Heart right ventricle (tissue), 16 donors: ENCODE data around the gene BLCAP. TPM values are rescaled to one million over a fixed set of nuclear protein-coding genes. Genes with fewer than 3 reads are reported as not detected.

ENCODE experiments used
- ATAC-seq, 8 donors: fragments of 200-7000 bp; cut with Tn5 transposase; one replicate each; pipeline ENCODE4 v1.9.1; 2020; ENCODE audit warnings: mild to moderate bottlenecking in 8 of 8, moderate library complexity in 8 of 8, moderate number of reproducible peaks in 1 of 8
- DNase-seq, 2 donors: peaks; one replicate each; pipeline ENCODE4 v3.0.0-alpha.2; 2020
- H3K27ac ChIP-seq, 10 donors: fragments of 200-600 bp; sonication (generic) in 2 of 10; one replicate each; pipeline versions ENCODE4 v1.5.0 to v1.8.0; 2020 to 2022; ENCODE audit warnings: mild to moderate bottlenecking in 3 of 10
- H3K27me3 ChIP-seq, 7 donors: fragments of 200-600 bp; one replicate each; pipeline ENCODE4 v1.8.0; 2021 to 2022; ENCODE audit warnings: mild to moderate bottlenecking in 2 of 7
- H3K36me3 ChIP-seq, 9 donors: fragments of 200-600 bp; sonication (generic) in 1 of 9; one replicate each; pipeline versions ENCODE4 v1.5.0 to v1.8.0; 2020 to 2022; ENCODE audit warnings: mild to moderate bottlenecking in 2 of 9
- H3K4me1 ChIP-seq, 9 donors: fragments of 200-600 bp; sonication (generic) in 1 of 9; one replicate each; pipeline versions ENCODE4 v1.5.0 to v1.8.0; 2020 to 2022; ENCODE audit warnings: mild to moderate bottlenecking in 4 of 9
- H3K4me3 ChIP-seq, 10 donors: fragments of 200-600 bp; sonication (generic) in 2 of 10; one replicate each; pipeline versions ENCODE4 v1.5.0 to v1.8.0; 2020 to 2022; ENCODE audit warnings: mild to moderate bottlenecking in 7 of 10, moderate library complexity in 2 of 10
- H3K9me3 ChIP-seq, 11 donors: fragments of 200-600 bp in 10 of 11; sonication (generic) in 2 of 11; one replicate each; pipeline versions ENCODE4 v1.5.0 to v1.8.0; 2013 to 2022; ENCODE audit warnings: mild to moderate bottlenecking in 2 of 11, control low read depth in 1 of 11, moderate library complexity in 1 of 11
- CTCF ChIP-seq, 9 donors: fragments of 200-600 bp; sonication (generic) in 2 of 9; IDR thresholded peaks; one replicate each; pipeline versions ENCODE4 v1.5.0 to v1.8.0; 2021 to 2022; ENCODE audit warnings: antibody characterized with exemption in 9 of 9, mild to moderate bottlenecking in 5 of 9, moderate library complexity in 1 of 9
- WGBS, 2 donors: extraction: QIAGEN DNeasy Blood & Tissue Kit; methylation state at CpG; one replicate each; pipeline ENCODE4 v1.1.7; 2013; ENCODE audit warnings: inconsistent platforms in 1 of 2; 5-methylcytosine and 5-hydroxymethylcytosine counted together
- intact Hi-C, 10 donors: fragments of 100-400 bp; cut with DNase I; formaldehyde crosslinking; loops; one replicate each; pipeline versions ENCODE4 v1.11.1 to v1.14.2; 2022
- polyA plus RNA-seq, 2 donors: library from polyadenylated mRNA; stranded (reverse); fragments of 200-250 nt; gene quantifications; one replicate each; pipeline ENCODE4 v1.2.3, GENCODE V29; 2013
- total RNA-seq, 10 donors: library from RNA; stranded (reverse); fragmentation: NEBNext Ultra II Directional in 3 of 10; extraction: Animal tissue kit (Norgen Biotek cat#: 25700) in 3 of 10; gene quantifications; one replicate each; pipeline versions ENCODE4 v1.2.1 to v1.2.4, GENCODE V29; 2021 to 2023
- donor health status: Arrhythmogenic right ventricular cardiomyopathy.
- donor health status: ischemic (EF 13 %, LVEDD 7.1; RV severe dilation, severe dysfunction).
- donor health status: healthy with polysubstance abuse.
- donor health status: DM: no; HTN: yes; CAD: no.
- donor health status: DM: no; HTN: no; CAD: no.
- donor health status: ischemic (EF 25% LVEDD 6.9; RV normal size, moderate dysfunction).
- donor health status: ischemic (EF 25% LVEDD 5.7; RV mildly dilated, moderate dysfunction).
- donor health status: healthy.
- donor health status: DM: yes; HTN: yes; CAD: no.
- donor health status: Ischemic cardiomyopathy.
- donor health status: ischemic (EF 35%, LVEDD 5.7; RV mildly dilated, moderate dysfunction).
- donor health status: nonischemic (EF 11% LVEDD 7.7; RV severe dilation, severe dysfunction).
- donor health status: DM: yes; HTN: yes; CAD: no.
- donor health status: PGD.
- donor health status: ischemic (EF 29% LVEDD 5.4; RV normal size, mild dysfunction).
- donor health status: nonischemic (EF 23%, LVEDD 6.1; RV moderate dilation, normal function).

The BLCAP gene
- total and polyA plus RNA-seq, 12 donors: 66.1 to 106 (median 82.9) TPM

GRCh38 chr20:37522260-37523011, 5.2 kb downstream of the BLCAP start:
- Histone ChIP-seq H3K36me3 (peaks cover 0 to 27% (median 8%) of the 10 kb centered on the region in 9 donors), H3K27ac (peak overlapping the region in 3 of 10 donors; percentile 18 to 38 (median 35)), H3K27me3 (no peaks in the 10 kb centered on the region), H3K4me1 (peaks cover 29 to 94% (median 78%) of the 10 kb centered on the region in 9 donors), H3K4me3 (peak overlapping the region in 2 of 10 donors; percentile 7 to 14), H3K9me3 (no peaks in the 10 kb centered on the region)
- peak in 6 of 8 donors; percentile 43 to 66 (median 51) for ATAC-seq
- no peak for TF ChIP-seq CTCF (IDR thresholded peaks at IDR 0.05)
- intact Hi-C loops: no loop called here
- DNase-seq: peak; percentile 61 to 65
- WGBS, 2 donors: 62 to 75% methylated on average over 36 of the region's 36 CpGs

GRCh38 chr20:37521061-37521771, 6.5 kb downstream of the BLCAP start, which contains the start of gene NNAT:
Gene NNAT, plus strand, starts transcription at chr20:37521250. Its CDS starts 82 bp downstream, at chr20:37521332.
- DNase-seq: no peak
- Histone ChIP-seq H3K4me1 (peaks cover 31 to 98% (median 77%) of the 10 kb centered on the region in 9 donors), H3K9me3 (no peaks in the 10 kb centered on the region), H3K36me3 (peaks cover 0 to 36% (median 8%) of the 10 kb centered on the region in 9 donors), H3K4me3 (peak within 1 kb of the TSS in 6 of 10 donors; percentile 1 to 34 (median 22)), H3K27ac (peak within 1 kb of the TSS in 2 of 10 donors; percentile 38 to 72), H3K27me3 (no peaks in the 10 kb centered on the region)
- 64 to 78% methylated on average over 69 of the region's 69 CpGs for WGBS, 2 donors
- TF ChIP-seq CTCF (IDR thresholded peaks at IDR 0.05): no peak
- no peak for ATAC-seq
- intact Hi-C loops: no loop called here

- intact Hi-C loops: no loop called here
- no peak overlapping the region for H3K27ac ChIP-seq
- H3K9me3 ChIP-seq: no peaks in the 10 kb centered on the region
- no peak for TF ChIP-seq CTCF (IDR thresholded peaks at IDR 0.05)
- peaks cover 28 to 98% (median 77%) of the 10 kb centered on the region in 9 donors for H3K4me1 ChIP-seq
- peaks cover 0 to 43% (median 8%) of the 10 kb centered on the region in 9 donors for H3K36me3 ChIP-seq
- DNase-seq: no peak
- H3K27me3 ChIP-seq: no peaks in the 10 kb centered on the region
- ATAC-seq: no peak
- no peak overlapping the region for H3K4me3 ChIP-seq
- 83 to 90% methylated on average over 24 of the region's 24 CpGs for WGBS, 2 donors
Observed at GRCh38 chr20:37520419-37520955, 7.2 kb downstream of the BLCAP start.
